Rectal smooth muscle tissue (tissue), 1 donor: ENCODE data around the gene LRRC32.
"Not testable (repeated sequence)": the region's sequence is repeated elsewhere in the genome, so short reads cannot be mapped to it uniquely, and the experiment has no call there.

Source experiments
- H3K27ac ChIP-seq: one replicate; pipeline ENCODE4 v1.7.0; 2013; ENCODE audit warnings: low read depth, low read length, inconsistent platforms
- H3K27me3 ChIP-seq: one replicate; pipeline ENCODE4 v1.7.0; 2013; ENCODE audit warnings: low read length; ENCODE audit not compliant: control insufficient read depth, insufficient read depth
- H3K36me3 ChIP-seq: one replicate; pipeline ENCODE4 v1.7.0; 2013; ENCODE audit warnings: low read length; ENCODE audit not compliant: control insufficient read depth, insufficient read depth
- H3K4me1 ChIP-seq: one replicate; pipeline ENCODE4 v1.7.0; 2013; ENCODE audit warnings: low read length; ENCODE audit not compliant: control insufficient read depth, insufficient read depth
- H3K4me3 ChIP-seq: one replicate; pipeline ENCODE4 v1.7.0; 2013; ENCODE audit warnings: low read length
- H3K9ac ChIP-seq: one replicate; pipeline ENCODE4 v1.7.0; 2013; ENCODE audit warnings: low read length

The LRRC32 gene

DNA sequence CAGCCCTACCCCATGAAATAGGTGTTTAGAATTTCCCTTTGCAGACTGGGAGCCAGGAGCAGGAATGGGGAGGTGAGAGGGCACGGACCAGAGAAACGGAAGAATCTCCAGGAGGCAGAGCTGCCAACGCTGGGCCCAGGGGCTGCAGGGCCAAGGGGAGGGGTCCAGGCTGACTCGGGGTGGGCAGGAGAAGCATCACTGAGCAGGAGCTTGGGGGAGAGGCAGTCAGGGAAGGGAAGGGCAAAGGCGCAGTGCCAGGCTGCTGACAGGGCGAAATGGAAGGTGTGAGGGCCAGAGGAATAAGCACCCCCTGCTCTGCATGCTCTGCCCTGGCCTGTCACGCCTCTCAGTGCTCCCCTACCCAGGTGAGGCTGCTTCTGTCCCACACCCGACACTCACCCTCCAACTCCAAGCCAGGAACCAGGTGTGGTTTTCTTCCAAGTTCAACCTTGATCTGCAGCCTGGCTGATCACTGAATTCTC lies 14.5 kb downstream of the LRRC32 start:
- Histone ChIP-seq H3K4me3 (no peak overlapping the region), H3K27ac (no peak overlapping the region), H3K9ac (no peak overlapping the region), H3K27me3 (no peaks in the 10 kb centered on the region), H3K36me3 (no peaks in the 10 kb centered on the region), H3K4me1 (peaks cover 20% of the 10 kb centered on the region)

DNA sequence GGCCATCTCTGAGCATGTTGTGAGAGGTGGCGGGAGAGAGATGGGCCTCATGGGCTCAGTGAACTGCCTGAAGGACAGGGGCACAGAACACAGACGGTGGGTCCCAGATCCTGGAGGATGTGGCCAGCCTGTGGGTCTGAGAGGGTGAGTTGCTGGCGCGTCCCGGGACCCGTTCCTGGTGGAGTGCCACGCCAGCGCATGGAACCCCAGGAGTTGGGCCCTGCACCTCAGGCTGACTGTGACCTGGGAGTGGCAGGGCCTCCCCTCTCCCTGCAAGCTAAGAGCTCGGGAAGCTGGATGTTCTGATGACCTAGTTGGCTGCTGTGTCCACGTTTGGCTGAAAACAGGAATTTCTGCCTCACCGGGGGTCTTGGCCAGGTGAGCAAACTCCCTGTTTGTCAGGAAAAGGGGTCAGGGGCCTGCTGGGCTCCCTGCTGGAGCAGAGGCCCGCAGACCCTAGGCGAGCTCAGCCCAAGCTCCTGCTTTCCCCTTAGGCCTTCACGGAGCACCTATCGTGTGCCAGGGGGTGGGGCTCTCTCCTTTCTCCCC lies 15.0 kb downstream of the LRRC32 start:
- Histone ChIP-seq H3K27ac (no peak overlapping the region), H3K4me3 (no peak overlapping the region), H3K27me3 (no peaks in the 10 kb centered on the region), H3K9ac (no peak overlapping the region), H3K36me3 (no peaks in the 10 kb centered on the region), H3K4me1 (peaks cover 20% of the 10 kb centered on the region)

DNA sequence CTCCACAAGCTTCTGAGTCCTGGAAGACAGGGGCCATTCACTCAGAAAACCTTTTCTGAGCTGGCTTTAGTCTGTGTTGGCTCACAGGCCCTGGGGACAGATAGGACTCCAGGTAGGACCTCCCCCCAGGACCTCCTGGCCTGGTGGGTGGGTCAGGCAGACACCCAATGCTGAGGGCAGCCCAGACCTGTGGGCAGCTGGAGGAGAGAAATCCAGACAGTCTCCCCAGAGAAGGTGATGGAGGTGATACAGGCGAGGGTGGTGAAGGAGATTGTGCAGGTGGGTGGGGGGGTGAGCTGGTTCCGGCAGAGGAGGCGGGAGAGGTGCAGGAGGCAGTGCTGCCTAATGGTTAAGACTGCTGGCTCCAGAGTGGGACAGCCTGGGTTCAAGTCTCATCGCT lies 15.6 kb downstream of the LRRC32 start:
- H3K9ac ChIP-seq = no peak overlapping the region

DNA sequence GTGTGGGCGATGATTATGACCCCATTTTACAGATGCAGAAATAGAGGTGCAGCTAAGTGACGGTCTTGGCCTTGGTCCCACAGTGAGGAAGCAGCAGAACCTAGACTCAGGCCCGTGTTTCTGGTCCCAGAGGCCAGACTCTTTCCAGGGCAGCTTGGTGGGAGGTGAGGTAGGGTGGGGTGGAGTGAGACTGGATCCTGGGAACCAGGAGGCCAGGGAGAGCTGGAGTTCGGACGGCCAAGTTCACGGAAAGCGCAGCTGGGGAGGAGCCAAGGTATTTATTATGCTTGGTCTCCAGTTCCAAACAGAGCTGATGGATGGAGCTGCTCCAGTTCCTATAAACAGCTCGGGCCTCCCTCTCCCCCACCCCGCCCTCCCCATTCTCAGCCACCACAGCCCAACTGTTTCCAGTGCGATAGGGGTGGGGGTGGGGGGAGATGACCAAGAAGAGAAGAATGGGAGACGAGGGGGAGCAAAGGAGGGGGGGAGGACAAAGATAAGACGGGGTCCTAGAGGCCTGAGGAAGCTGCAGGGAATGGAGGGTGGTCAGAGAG lies 16.2 kb downstream of the LRRC32 start:
- Histone ChIP-seq H3K9ac (no peak overlapping the region), H3K36me3 (no peaks in the 10 kb centered on the region), H3K27me3 (no peaks in the 10 kb centered on the region), H3K27ac (peak overlapping the region; percentile 54), H3K4me1 (peaks cover 20% of the 10 kb centered on the region), H3K4me3 (peak overlapping the region; percentile 33)

More for the DNA sequence above, 15.6 kb downstream of the LRRC32 start:
- H3K36me3 ChIP-seq = no peaks in the 10 kb centered on the region
- H3K27me3 ChIP-seq = no peaks in the 10 kb centered on the region
- peak overlapping the region; percentile 54 for H3K27ac ChIP-seq
- H3K4me3 ChIP-seq = no peak overlapping the region
- H3K4me1 ChIP-seq = peaks cover 20% of the 10 kb centered on the region

DNA sequence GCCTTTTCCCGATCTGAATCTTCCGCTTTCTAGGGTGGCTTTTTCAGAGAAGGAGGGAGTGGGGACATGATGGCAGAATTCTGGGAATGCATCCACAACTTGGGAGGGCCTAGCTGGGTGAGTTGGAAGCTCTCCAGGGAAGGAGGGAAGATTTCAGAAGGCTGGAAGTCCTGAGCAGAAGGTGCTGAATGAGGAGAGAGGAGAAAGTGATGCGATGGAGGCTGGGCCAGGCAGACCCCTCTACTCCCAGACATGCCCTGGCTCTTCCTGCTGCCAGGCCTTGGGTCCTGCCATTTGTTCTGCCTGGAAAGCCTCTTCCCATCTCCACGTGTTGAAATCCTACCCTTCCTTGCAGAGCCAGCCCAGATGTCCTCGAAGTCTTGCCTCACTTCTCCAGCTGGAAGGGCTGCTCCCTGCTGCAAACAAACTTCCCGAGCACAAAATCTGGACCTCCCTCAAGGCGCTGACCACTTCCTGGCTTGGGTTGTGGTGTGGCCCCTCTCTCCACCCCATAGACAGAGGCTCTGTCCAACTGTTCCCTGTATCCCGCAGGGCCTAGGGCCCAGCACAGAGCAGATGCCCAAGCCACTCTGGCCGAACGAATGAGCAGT lies 16.8 kb downstream of the LRRC32 start:
- H3K27me3 ChIP-seq = no peaks in the 10 kb centered on the region
- peaks cover 20% of the 10 kb centered on the region for H3K4me1 ChIP-seq
- peak overlapping the region; percentile 51 for H3K27ac ChIP-seq
- peak overlapping the region; percentile 33 for H3K4me3 ChIP-seq
- H3K36me3 ChIP-seq = no peaks in the 10 kb centered on the region
- H3K9ac ChIP-seq = no peak overlapping the region

DNA sequence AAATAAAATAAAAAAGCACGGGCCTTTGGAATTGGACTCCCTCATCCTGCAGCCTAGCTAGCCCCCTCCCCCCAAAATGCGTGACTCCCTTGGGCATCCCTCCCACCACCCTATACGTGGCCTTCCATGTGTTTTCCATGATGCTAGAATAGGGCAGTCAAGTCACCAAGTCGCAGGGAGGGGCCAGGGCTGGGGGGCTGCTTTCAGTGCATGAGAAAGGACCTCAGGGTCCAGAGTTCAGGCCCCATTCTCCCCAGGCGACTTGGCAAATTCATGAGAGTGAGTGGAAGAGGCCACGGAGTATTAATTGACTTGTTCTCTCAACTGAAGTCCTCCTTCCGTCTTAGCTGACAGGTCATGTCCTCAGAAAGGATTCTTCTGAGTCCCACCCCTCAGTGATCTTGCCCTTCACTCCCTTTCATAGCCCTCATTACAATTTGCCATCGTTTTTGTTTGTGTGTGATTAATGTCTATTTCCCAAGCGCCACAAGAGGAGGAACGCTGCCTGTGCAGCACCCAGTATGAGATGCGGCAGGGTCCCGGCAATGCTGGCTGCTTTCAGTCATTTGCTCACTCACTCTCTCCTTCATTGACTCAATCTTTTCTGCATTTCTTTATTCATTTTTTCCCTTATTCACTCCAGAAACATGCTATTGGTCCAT lies 17.4 kb downstream of the LRRC32 start:
- no peaks in the 10 kb centered on the region for H3K27me3 ChIP-seq
- no peak overlapping the region for H3K9ac ChIP-seq
- H3K36me3 ChIP-seq = no peaks in the 10 kb centered on the region
- H3K27ac ChIP-seq = no peak overlapping the region
- H3K4me3 ChIP-seq = no peak overlapping the region
- H3K4me1 ChIP-seq = peaks cover 20% of the 10 kb centered on the region

DNA sequence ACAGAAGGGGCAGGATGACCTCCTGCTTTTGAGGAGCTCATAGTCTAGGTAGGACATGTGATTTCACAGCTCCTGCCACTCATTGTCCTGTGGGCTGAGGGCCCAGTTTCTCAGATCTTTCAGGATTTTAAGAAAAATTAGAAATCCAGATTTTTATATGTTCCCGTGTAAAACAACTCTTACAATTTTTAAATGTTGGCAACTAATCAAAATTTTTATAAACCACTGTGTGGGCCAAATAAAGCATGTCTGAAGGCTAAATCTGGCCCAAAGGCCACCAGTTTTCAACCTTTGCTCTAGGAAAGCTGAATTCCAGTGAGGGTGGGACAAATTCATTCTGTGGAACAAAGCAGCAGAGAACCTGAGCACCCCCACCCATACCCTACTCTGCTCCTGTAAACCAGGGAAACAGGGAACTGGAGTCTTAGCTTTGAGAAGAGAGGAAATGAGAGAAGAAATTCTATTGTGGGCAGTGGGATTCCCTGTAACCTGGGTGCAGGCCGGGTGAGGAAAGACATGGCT lies 20.6 kb downstream of the LRRC32 start:
- H3K9ac ChIP-seq = no peak overlapping the region
- H3K36me3 ChIP-seq = no peaks in the 10 kb centered on the region
- H3K27ac ChIP-seq = no peak overlapping the region
- H3K4me1 ChIP-seq = peaks cover 14% of the 10 kb centered on the region
- no peaks in the 10 kb centered on the region for H3K27me3 ChIP-seq
- no peak overlapping the region for H3K4me3 ChIP-seq

DNA sequence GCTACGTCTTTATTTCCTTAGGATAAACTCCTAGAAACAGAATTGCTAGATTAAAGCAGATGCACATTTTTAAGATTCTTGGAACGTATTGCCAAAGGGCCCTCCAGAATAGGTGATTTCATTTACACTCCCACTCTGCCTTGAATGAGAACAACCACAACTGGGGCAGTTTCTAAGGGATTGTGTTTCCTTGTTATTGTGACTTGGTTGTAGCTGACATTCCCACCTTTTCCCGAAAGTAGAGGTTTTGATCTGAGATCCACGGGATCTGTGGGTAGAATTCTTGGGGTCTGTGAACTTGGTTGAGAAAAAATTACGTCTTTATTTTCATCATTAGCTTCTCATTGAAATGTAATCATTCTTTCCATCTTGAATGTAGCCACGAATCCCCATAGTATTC lies 21.5 kb downstream of the LRRC32 start:
- Histone ChIP-seq H3K4me1 (peaks cover 7% of the 10 kb centered on the region), H3K9ac (no peak overlapping the region), H3K36me3 (no peaks in the 10 kb centered on the region), H3K27me3 (no peaks in the 10 kb centered on the region), H3K27ac (no peak overlapping the region), H3K4me3 (no peak overlapping the region)

DNA sequence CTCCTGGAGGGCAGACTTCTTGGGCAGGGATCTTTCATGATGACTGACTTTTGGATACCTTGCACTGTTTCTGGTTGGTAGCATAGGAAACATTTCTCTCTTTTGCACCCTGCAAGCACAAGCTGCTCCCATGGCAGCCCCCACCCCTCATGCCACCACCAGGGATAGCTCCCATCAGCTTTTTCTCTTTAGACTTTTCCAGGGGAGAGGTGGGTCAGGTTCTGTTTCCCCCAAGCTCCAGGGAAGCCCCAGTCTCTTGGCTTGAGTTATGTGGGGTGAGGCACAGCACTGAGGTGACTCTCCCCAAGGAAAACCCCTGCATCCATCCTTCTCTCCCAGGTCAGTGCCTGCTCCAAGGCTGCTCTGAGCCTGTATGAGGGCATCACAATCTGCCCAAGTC lies 22.5 kb downstream of the LRRC32 start:
- H3K36me3 ChIP-seq = no peaks in the 10 kb centered on the region
- no peaks in the 10 kb centered on the region for H3K27me3 ChIP-seq
- no peak overlapping the region for H3K27ac ChIP-seq
- no peak overlapping the region for H3K9ac ChIP-seq
- H3K4me1 ChIP-seq = no peaks in the 10 kb centered on the region
- no peak overlapping the region for H3K4me3 ChIP-seq

DNA sequence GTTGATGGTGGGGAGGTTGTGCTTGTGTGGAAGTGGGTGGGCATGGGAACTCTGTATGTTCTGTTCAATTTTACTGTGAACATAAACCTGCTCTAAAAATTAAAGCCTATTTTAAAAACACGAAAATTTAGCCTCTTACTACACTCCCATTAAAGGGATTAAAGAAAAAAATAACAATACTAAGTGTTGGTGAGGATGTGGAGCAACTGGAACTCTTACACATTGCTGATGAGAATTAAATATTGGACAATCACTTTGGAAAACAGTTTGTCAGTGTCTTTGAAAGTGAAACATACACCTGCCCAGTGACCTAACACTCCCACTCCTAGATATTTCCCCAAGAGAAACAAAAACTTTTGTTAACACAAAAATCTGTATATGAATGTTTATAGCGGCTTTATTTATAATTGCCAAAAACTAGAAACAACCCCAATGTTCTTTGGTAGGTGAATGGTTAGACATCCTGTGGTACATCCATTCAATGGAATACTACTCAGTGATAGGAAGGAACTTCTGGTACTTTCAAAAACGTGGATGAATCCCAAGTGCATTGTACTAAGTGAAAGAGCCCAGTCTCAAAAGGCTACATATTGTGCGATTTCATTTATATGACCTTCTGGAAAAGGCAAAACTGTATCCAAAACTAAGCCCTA lies 23.5 kb downstream of the LRRC32 start:
- H3K9ac ChIP-seq = no peak overlapping the region
- H3K4me1 ChIP-seq = no peaks in the 10 kb centered on the region
- H3K4me3 ChIP-seq = no peak overlapping the region
- H3K27ac ChIP-seq = no peak overlapping the region
- no peaks in the 10 kb centered on the region for H3K27me3 ChIP-seq
- H3K36me3 ChIP-seq = no peaks in the 10 kb centered on the region

DNA sequence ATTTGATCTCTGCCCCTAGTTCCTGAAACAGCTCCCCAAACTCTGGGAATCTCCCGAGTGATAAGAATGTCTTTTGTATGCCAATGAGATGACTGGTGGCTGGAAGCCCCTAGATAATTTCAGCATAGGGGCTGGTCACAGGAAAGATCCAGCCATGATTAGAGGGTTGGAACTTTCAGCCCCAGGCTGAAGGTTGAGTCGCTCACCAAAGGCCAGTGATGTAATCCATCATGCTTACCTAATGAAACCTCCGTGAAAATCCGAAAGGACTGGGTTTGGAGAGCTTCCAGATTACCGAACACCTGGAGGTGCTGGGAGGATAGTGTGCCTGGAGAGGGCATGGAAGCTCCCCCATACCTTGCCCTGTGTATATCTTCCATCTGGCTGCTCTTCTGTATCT lies 26.0 kb downstream of the LRRC32 start:
- no peak overlapping the region for H3K9ac ChIP-seq
- H3K4me1 ChIP-seq = no peaks in the 10 kb centered on the region
- no peak overlapping the region for H3K4me3 ChIP-seq
- no peaks in the 10 kb centered on the region for H3K36me3 ChIP-seq
- no peak overlapping the region for H3K27ac ChIP-seq
- no peaks in the 10 kb centered on the region for H3K27me3 ChIP-seq

DNA sequence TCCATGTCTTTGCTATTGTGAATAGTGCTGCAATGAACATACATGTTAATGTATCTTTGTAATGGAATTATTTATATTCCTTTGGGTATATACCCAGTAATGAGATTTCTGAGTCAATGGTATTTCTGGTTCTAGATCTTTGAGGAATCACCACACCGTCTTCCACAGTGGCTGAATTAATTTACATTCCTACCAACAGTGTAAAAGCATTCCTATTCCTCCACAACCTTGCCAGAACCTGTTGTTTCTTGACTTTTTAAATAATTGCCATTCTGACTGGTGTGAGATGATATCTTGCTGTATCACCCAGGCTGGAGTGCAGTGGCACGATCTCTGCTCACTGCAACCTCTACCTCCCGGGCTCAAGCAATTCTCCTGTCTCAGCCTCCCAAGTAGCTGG lies 26.8 kb downstream of the LRRC32 start:
- not testable (repeated sequence) for H3K27me3 ChIP-seq, H3K27ac ChIP-seq, H3K9ac ChIP-seq, H3K4me1 ChIP-seq, H3K36me3 ChIP-seq, H3K4me3 ChIP-seq
